Measurements from ENCODE around the gene SLC51A.
"Not testable (repeated sequence)": the region's sequence is repeated elsewhere in the genome, so short reads cannot be mapped to it uniquely, and the experiment has no call there.

The SLC51A gene

GRCh38 chr3:196216089-196216564 lies at the start of gene SLC51A:
SLC51A (plus strand) TSS chr3:196216534; CDS start chr3:196216713, 179 bp downstream.
- DNase-seq = no peak

GRCh38 chr3:196166741-196167140 lies 49.6 kb upstream of the SLC51A start:
- peak; percentile 49 for DNase-seq

- DNase-seq = no peak
Measured at GRCh38 chr3:196168808-196169391, 47.4 kb upstream of the SLC51A start.

GRCh38 chr3:196169836-196170240 lies 46.5 kb upstream of the SLC51A start:
- no peak for DNase-seq

GRCh38 chr3:196170296-196170695 lies 46.0 kb upstream of the SLC51A start:
- DNase-seq = not testable (repeated sequence)

GRCh38 chr3:196174652-196175051 lies 41.7 kb upstream of the SLC51A start:
- no peak for DNase-seq

GRCh38 chr3:196175116-196175625 lies 41.2 kb upstream of the SLC51A start:
- no peak for DNase-seq

GRCh38 chr3:196175722-196176121 lies 40.6 kb upstream of the SLC51A start:
- no peak for DNase-seq

GRCh38 chr3:196177567-196177966 lies 38.8 kb upstream of the SLC51A start:
- no peak for DNase-seq

GRCh38 chr3:196177967-196178366 lies 38.4 kb upstream of the SLC51A start:
- no peak for DNase-seq

GRCh38 chr3:196178993-196179379 lies 37.3 kb upstream of the SLC51A start:
- no peak for DNase-seq

- DNase-seq = peak; percentile 91
Measured at GRCh38 chr3:196179380-196180308, 36.7 kb upstream of the SLC51A start.

GRCh38 chr3:196180346-196180745 lies 36.0 kb upstream of the SLC51A start:
- no peak for DNase-seq

- no peak for DNase-seq
Measured at GRCh38 chr3:196181127-196181546, 35.2 kb upstream of the SLC51A start.

- DNase-seq = not testable (repeated sequence)
Measured at GRCh38 chr3:196184169-196184432, 32.2 kb upstream of the SLC51A start.

GRCh38 chr3:196184881-196185280 lies 31.5 kb upstream of the SLC51A start:
- DNase-seq = no peak

GRCh38 chr3:196186651-196187573 lies 29.4 kb upstream of the SLC51A start:
- DNase-seq = no peak

GRCh38 chr3:196189566-196190347 lies 26.6 kb upstream of the SLC51A start:
- DNase-seq = no peak

GRCh38 chr3:196192036-196192523 lies 24.3 kb upstream of the SLC51A start:
- peak; percentile 52 for DNase-seq

GRCh38 chr3:196192524-196193051 lies 23.7 kb upstream of the SLC51A start:
- DNase-seq = no peak

- DNase-seq = no peak
Measured at GRCh38 chr3:196193133-196193735, 23.1 kb upstream of the SLC51A start.
